Transverse colon (tissue), 4 donors: ENCODE data around the gene SBNO2. TPM values are rescaled to one million over a fixed set of nuclear protein-coding genes. Genes with fewer than 3 reads are reported as not detected.

Experiments used
- DNase-seq: peaks from one replicate; pipeline ENCODE4 v3.0.0-alpha.2; 2019
- H3K27ac ChIP-seq, 4 donors: fragments of 200-600 bp; sonication (generic); 2 replicates each; pipeline ENCODE4 v1.5.1; 2016 to 2018; ENCODE audit warnings: inconsistent platforms in 4 of 4
- H3K27me3 ChIP-seq: fragments of 200-600 bp; sonication (generic); 2 replicates; pipeline ENCODE4 v1.5.1; 2017; ENCODE audit warnings: inconsistent platforms
- H3K36me3 ChIP-seq, 4 donors: fragments of 200-600 bp; sonication (generic); 2 replicates each; pipeline ENCODE4 v1.5.1; 2017 to 2019; ENCODE audit warnings: inconsistent platforms in 4 of 4
- H3K4me1 ChIP-seq, 4 donors: fragments of 200-600 bp; sonication (generic); 2 replicates each; pipeline ENCODE4 v1.5.1; 2017 to 2020; ENCODE audit warnings: inconsistent platforms in 4 of 4
- H3K4me3 ChIP-seq, 4 donors: fragments of 200-600 bp; sonication (generic); 1 replicate in 1 of 4; 2 replicates in 3 of 4; pipeline versions ENCODE4 v1.5.1 to v1.6.1; 2017 to 2019; ENCODE audit warnings: inconsistent platforms in 4 of 4
- H3K9me3 ChIP-seq, 2 donors: fragments of 200-600 bp; sonication (generic); 2 replicates each; pipeline ENCODE4 v1.5.1; 2017 to 2019; ENCODE audit warnings: inconsistent platforms in 2 of 2
- CTCF ChIP-seq, 5 experiments: fragments of 200-600 bp in 3 of 5; fragments of 450-650 bp in 2 of 5; sonication (generic) in 3 of 5; IDR thresholded peaks; 1 replicate in 2 of 5; 2 replicates in 3 of 5; pipeline ENCODE4 v1.5.1; 2016 to 2017; ENCODE audit warnings: antibody characterized with exemption in 5 of 5, inconsistent platforms in 3 of 5, mild to moderate bottlenecking in 2 of 5, moderate library complexity in 1 of 5
- EP300 ChIP-seq: sonication (generic); formaldehyde crosslinking; IDR thresholded peaks from one replicate; pipeline ENCODE4 v1.6.1; 2017; ENCODE audit warnings: antibody characterized with exemption, low read depth
- POLR2A ChIP-seq: fragments of 450-650 bp; IDR thresholded peaks from one replicate; pipeline ENCODE4 v1.6.1; 2016; ENCODE audit warnings: antibody characterized with exemption, mild to moderate bottlenecking, moderate library complexity
- POLR2AphosphoS5 ChIP-seq, 3 donors: sonication (generic); formaldehyde crosslinking; IDR thresholded peaks; one replicate each; pipeline ENCODE4 v1.6.1; 2016; ENCODE audit warnings: antibody characterized with exemption in 3 of 3
- WGBS, 2 donors: methylation state at CpG; one replicate each; pipeline ENCODE4 v1.1.5; 2018; ENCODE audit warnings: low coverage in 1 of 2; 5-methylcytosine and 5-hydroxymethylcytosine counted together
- in situ Hi-C, 4 donors: fragments of 200-750 bp; cut with MboI; loops; one replicate each; pipeline versions ENCODE4 v1.15.0 to v1.15.1; 2017; ENCODE audit warnings: low sequenced_read_pairs in 3 of 4, low pct_ligation_motif_present in 1 of 4, low pct_unique_long_range_greater_than_20kb in 1 of 4
- intact Hi-C: fragments of 100-400 bp; cut with DNase I; formaldehyde crosslinking; loops from one replicate; pipeline ENCODE4 v1.15.1; 2023; ENCODE audit warnings: low total_unique reads
- total RNA-seq, 4 donors: library from RNA; depleted of rRNA; stranded (reverse); fragments of >200 nt; gene quantifications; one replicate each; pipeline ENCODE4 v1.1.0, GENCODE V29; 2016

The SBNO2 gene
- total RNA-seq, 4 donors from 2014 or later, result 34.5 to 142 (median 48.3) TPM

GRCh38 chr19:1122021-1122971, 51.8 kb downstream of the SBNO2 start:
- in situ Hi-C loops, result no loop called here
- intact Hi-C loops, result no loop called here
- TF ChIP-seq POLR2AphosphoS5 (IDR thresholded peaks at IDR 0.05), result no peak
- no peak for TF ChIP-seq EP300
- TF ChIP-seq POLR2A, result no peak
- no peak for TF ChIP-seq CTCF (IDR thresholded peaks at IDR 0.05)
- DNase-seq, result no peak
- no peaks in the 10 kb centered on the region for H3K9me3 ChIP-seq
- no peak overlapping the region for H3K27ac ChIP-seq
- WGBS, 2 donors, result 95% methylated on average over 62 of the region's 63 CpGs; no CpG with 5 or more reads in 1 of the 2 donors
- H3K27me3 ChIP-seq, result no peaks in the 10 kb centered on the region
- peaks cover 0 to 55% (median 22%) of the 10 kb centered on the region in 4 donors for H3K36me3 ChIP-seq
- H3K4me3 ChIP-seq, result no peak overlapping the region
- H3K4me1 ChIP-seq, result peaks cover 0 to 5% (median 4%) of the 10 kb centered on the region in 4 donors

DNA sequence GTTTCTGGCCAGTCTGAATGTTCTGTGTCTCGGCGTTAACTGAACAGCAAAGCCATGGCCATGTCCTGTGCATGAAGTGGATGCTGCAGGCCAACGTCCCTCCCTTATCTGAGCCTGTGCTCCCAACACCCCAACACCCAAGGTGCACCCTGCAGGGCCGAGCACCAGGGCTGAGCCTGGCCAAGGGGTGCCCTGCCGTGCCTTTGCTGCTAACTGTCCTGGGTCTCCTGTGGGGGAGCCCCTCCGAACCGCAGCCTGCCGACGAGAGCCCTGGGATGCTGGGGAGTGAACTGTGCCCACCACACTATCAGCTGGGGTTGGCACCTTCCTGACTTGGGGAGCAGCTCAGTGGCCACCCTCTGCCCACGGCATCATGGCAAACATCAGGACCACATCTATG, 52.7 kb downstream of the SBNO2 start:
- 92% methylated on average over 10 of the region's 10 CpGs; no CpG with 5 or more reads in 1 of the 2 donors for WGBS, 2 donors
- Histone ChIP-seq H3K27me3 (no peaks in the 10 kb centered on the region), H3K9me3 (no peaks in the 10 kb centered on the region), H3K36me3 (peaks cover 0 to 50% (median 26%) of the 10 kb centered on the region in 4 donors), H3K27ac (no peak overlapping the region), H3K4me1 (peaks cover 0 to 5% (median 4%) of the 10 kb centered on the region in 4 donors), H3K4me3 (no peak overlapping the region)
- intact Hi-C loops (no loop called here), in situ Hi-C loops (no loop called here)
- no peak for DNase-seq
- TF ChIP-seq EP300, result no peak
- no peak for TF ChIP-seq POLR2A
- no peak for TF ChIP-seq POLR2AphosphoS5 (IDR thresholded peaks at IDR 0.05)
- no peak for TF ChIP-seq CTCF (IDR thresholded peaks at IDR 0.05)

- H3K4me1 ChIP-seq, result peaks cover 0 to 5% (median 4%) of the 10 kb centered on the region in 4 donors
- in situ Hi-C loops, result loop anchor here in 1 of 4 donors (5.0 kb wide), 1 partner anchor 73 kb away; no protein-coding TSS in a partner anchor
- H3K4me3 ChIP-seq, result no peak overlapping the region
- H3K27me3 ChIP-seq, result no peaks in the 10 kb centered on the region
- TF ChIP-seq EP300, result no peak
- TF ChIP-seq CTCF (IDR thresholded peaks at IDR 0.05), result no peak
- TF ChIP-seq POLR2A, result no peak
- TF ChIP-seq POLR2AphosphoS5 (IDR thresholded peaks at IDR 0.05), result no peak
- no peak for DNase-seq
- 92% methylated on average over 46 of the region's 50 CpGs; no CpG with 5 or more reads in 1 of the 2 donors for WGBS, 2 donors
- no peak overlapping the region for H3K27ac ChIP-seq
- no peaks in the 10 kb centered on the region for H3K9me3 ChIP-seq
- intact Hi-C loops, result no loop called here
- H3K36me3 ChIP-seq, result peaks cover 0 to 48% (median 26%) of the 10 kb centered on the region in 4 donors
These were observed 54.4 kb downstream of the SBNO2 start for GRCh38 chr19:1119475-1120217.

- Histone ChIP-seq H3K9me3 (no peaks in the 10 kb centered on the region), H3K36me3 (peaks cover 0 to 48% (median 26%) of the 10 kb centered on the region in 4 donors), H3K27me3 (no peaks in the 10 kb centered on the region), H3K4me1 (peaks cover 1 to 8% (median 6%) of the 10 kb centered on the region in 4 donors), H3K4me3 (no peak overlapping the region), H3K27ac (no peak overlapping the region)
- TF ChIP-seq EP300 (no peak), POLR2AphosphoS5 (IDR thresholded peaks at IDR 0.05) (peak in 1 of 3 donors; percentile 13), CTCF (IDR thresholded peaks at IDR 0.05) (no peak)
- no peak for DNase-seq
- intact Hi-C loops, result no loop called here
- in situ Hi-C loops, result loop anchor here in 1 of 4 donors (5.0 kb wide), 1 partner anchor 73 kb away; no protein-coding TSS in a partner anchor
- WGBS, 2 donors, result 95% methylated on average over 32 of the region's 34 CpGs; no CpG with 5 or more reads in 1 of the 2 donors
These were observed 55.1 kb downstream of the SBNO2 start for GRCh38 chr19:1118999-1119398.
